Measurements from ENCODE around the gene MIB1.

- TF ChIP-seq ELF4 (IDR thresholded peaks at IDR 0.05) (no peak), CTBP1 (IDR thresholded peaks at IDR 0.05; ENCODE audit: borderline replicate concordance) (no peak), FOXK2 (IDR thresholded peaks at IDR 0.05) (no peak)
These were observed 113.4 kb downstream of the MIB1 start for GRCh38 chr18:21853775-21854552.
